A673 (cell line): Measurements from ENCODE around the gene ATXN10.

Experiments
- CTCF ChIP-seq: fragments of 300-800, 200-600 bp; sonication (generic); conservative IDR thresholded peaks from 2 replicates; pipeline ENCODE4 v1.5.1; 2017; ENCODE audit warnings: low read depth, mild to moderate bottlenecking, antibody characterized with exemption, low read length, moderate library complexity, mixed read lengths
- EZH2 ChIP-seq: fragments of 200-600 bp; sonication (generic); IDR thresholded peaks from 2 replicates; pipeline ENCODE4 v1.6.1; 2017; ENCODE audit warnings: borderline replicate concordance, low read depth, mild to moderate bottlenecking, mixed read lengths, antibody characterized with exemption, low read length; ENCODE audit not compliant: poor library complexity, severe bottlenecking

GRCh38 chr22:45698094-45698493, 26.5 kb downstream of the ATXN10 start:
- TF ChIP-seq CTCF: no peak
- no peak for TF ChIP-seq EZH2
